A673 (cell line): ENCODE data around the gene RNF213. TPM values are rescaled to one million over a fixed set of nuclear protein-coding genes. Genes with fewer than 3 reads are reported as not detected.
A peak's percentile ranks its signal among the peaks of the same experiment; 100 is the strongest.

Experiments used
- BruUV-seq: library from RNA; stranded (reverse); fragments of 400-500 nt; replicated peaks from 2 replicates; lab custom pipeline; 2021; lab: Mats Ljungman, UMichigan
- CTCF ChIA-PET: fragments of 300-600 bp; sonication (Branson Sonifier 250); formaldehyde crosslinking; loops from one replicate; lab custom pipeline; 2022; ENCODE audit warnings: antibody characterized with exemption; lab: Charles Lee
- POLR2A ChIA-PET: fragments of 300-600 bp; sonication (Branson Sonifier 250); formaldehyde crosslinking; loops from one replicate; lab custom pipeline; 2022; ENCODE audit warnings: antibody characterized with exemption; ENCODE audit not compliant: low non-redundant PET; lab: Charles Lee
- DNase-seq: peaks from one replicate; pipeline ENCODE4 v3.0.0-alpha.2; 2015; ENCODE audit warnings: low spot score
- H3K27ac ChIP-seq: fragments of 200-600 bp; sonication (generic); 2 replicates; pipeline ENCODE4 v1.5.1; 2016; ENCODE audit warnings: mixed run types, low read depth, mild to moderate bottlenecking, mixed read lengths, antibody characterized with exemption, low read length; ENCODE audit not compliant: poor library complexity, severe bottlenecking
- H3K27me3 ChIP-seq: fragments of 200-600 bp; sonication (generic); replicated peaks from 2 replicates; pipeline ENCODE4 v1.6.1; 2017; ENCODE audit warnings: mixed run types, low read depth, mild to moderate bottlenecking, mixed read lengths, antibody characterized with exemption, low read length; ENCODE audit not compliant: insufficient read depth, poor library complexity
- H3K36me3 ChIP-seq: fragments of 200-600 bp; sonication (generic); 2 replicates; pipeline ENCODE4 v1.6.1; 2016; ENCODE audit warnings: mixed run types, mild to moderate bottlenecking, mixed read lengths, antibody characterized with exemption, low read length; ENCODE audit not compliant: insufficient read depth, poor library complexity, severe bottlenecking
- H3K4me1 ChIP-seq: fragments of 200-600 bp; sonication (generic); 2 replicates; pipeline ENCODE4 v1.6.1; 2017; ENCODE audit warnings: mixed run types, mild to moderate bottlenecking, mixed read lengths, antibody characterized with exemption, low read length; ENCODE audit not compliant: insufficient read depth, poor library complexity, severe bottlenecking
- H3K4me3 ChIP-seq: fragments of 200-600 bp; sonication (generic); 2 replicates; pipeline ENCODE4 v1.5.1; 2016; ENCODE audit warnings: low read depth, mixed run types, mild to moderate bottlenecking, mixed read lengths, low read length; ENCODE audit not compliant: poor library complexity, severe bottlenecking
- H3K9me3 ChIP-seq: fragments of 200-600 bp; sonication (generic); 2 replicates; pipeline ENCODE4 v1.6.1; 2016; ENCODE audit warnings: mixed run types, low read depth, mild to moderate bottlenecking, mixed read lengths, antibody characterized with exemption, low read length; ENCODE audit not compliant: poor library complexity, severe bottlenecking
- CTCF ChIP-seq: fragments of 300-800, 200-600 bp; sonication (generic); conservative IDR thresholded peaks from 2 replicates; pipeline ENCODE4 v1.5.1; 2017; ENCODE audit warnings: low read depth, mild to moderate bottlenecking, antibody characterized with exemption, low read length, moderate library complexity, mixed read lengths
- EZH2 ChIP-seq: fragments of 200-600 bp; sonication (generic); IDR thresholded peaks from 2 replicates; pipeline ENCODE4 v1.6.1; 2017; ENCODE audit warnings: borderline replicate concordance, low read depth, mild to moderate bottlenecking, mixed read lengths, antibody characterized with exemption, low read length; ENCODE audit not compliant: poor library complexity, severe bottlenecking
- intact Hi-C: fragments of 100-400 bp; cut with micrococcal nuclease; formaldehyde crosslinking; loops from one replicate; pipeline ENCODE4 v1.10.0; 2022; ENCODE audit not compliant: unreplicated experiment
- total RNA-seq: library from RNA; stranded (reverse); gene quantifications from 2 replicates; pipeline ENCODE4 v1.2.3, GENCODE V29; 2021

The RNF213 gene
- total RNA-seq, 1 experiment from 2014 or later: 78.0 TPM

- Histone ChIP-seq H3K9me3 (no peaks in the 10 kb centered on the region), H3K4me3 (no peak overlapping the region), H3K27me3 (no peaks in the 10 kb centered on the region), H3K36me3 (no peaks in the 10 kb centered on the region), H3K4me1 (no peaks in the 10 kb centered on the region), H3K27ac (no peak overlapping the region)
- BruUV-seq: no TSS peak
- intact Hi-C loops: no loop called here
- TF ChIP-seq EZH2: no peak
- no peak for TF ChIP-seq CTCF
- DNase-seq: no peak
- POLR2A ChIA-PET: no interaction called here
- CTCF ChIA-PET: no interaction called here
Measured at GRCh38 chr17:80248894-80249710, 11.6 kb upstream of the RNF213 start.

GRCh38 chr17:80251966-80252365 lies 8.7 kb upstream of the RNF213 start:
- intact Hi-C loops: no loop called here
- POLR2A ChIA-PET: no interaction called here
- Histone ChIP-seq H3K27ac (no peak overlapping the region), H3K4me3 (no peak overlapping the region), H3K36me3 (no peaks in the 10 kb centered on the region), H3K4me1 (peaks cover 11% of the 10 kb centered on the region), H3K27me3 (no peaks in the 10 kb centered on the region), H3K9me3 (no peaks in the 10 kb centered on the region)
- BruUV-seq: no TSS peak
- DNase-seq: no peak
- no peak for TF ChIP-seq EZH2
- TF ChIP-seq CTCF: no peak
- CTCF ChIA-PET: no interaction called here

GRCh38 chr17:80252871-80253270 lies 7.8 kb upstream of the RNF213 start:
- intact Hi-C loops: no loop called here
- no peaks in the 10 kb centered on the region for H3K27me3 ChIP-seq
- no TSS peak for BruUV-seq
- H3K4me3 ChIP-seq: no peak overlapping the region
- H3K27ac ChIP-seq: no peak overlapping the region
- H3K36me3 ChIP-seq: no peaks in the 10 kb centered on the region
- CTCF ChIA-PET: no interaction called here
- peaks cover 11% of the 10 kb centered on the region for H3K4me1 ChIP-seq
- POLR2A ChIA-PET: no interaction called here
- H3K9me3 ChIP-seq: no peaks in the 10 kb centered on the region
- peak; percentile 60 for DNase-seq
- TF ChIP-seq CTCF: peak; percentile 52
- TF ChIP-seq EZH2: no peak
